GM19397 (cell line): ENCODE data around the gene NCKAP5.

Experiments
- ATAC-seq: cut with Tn5 transposase; IDR thresholded peaks from one replicate; pipeline ENCODE4 v1.9.1; 2021; ENCODE audit warnings: mild to moderate bottlenecking, moderate library complexity; ENCODE audit not compliant: unreplicated experiment

Gene NCKAP5

DNA sequence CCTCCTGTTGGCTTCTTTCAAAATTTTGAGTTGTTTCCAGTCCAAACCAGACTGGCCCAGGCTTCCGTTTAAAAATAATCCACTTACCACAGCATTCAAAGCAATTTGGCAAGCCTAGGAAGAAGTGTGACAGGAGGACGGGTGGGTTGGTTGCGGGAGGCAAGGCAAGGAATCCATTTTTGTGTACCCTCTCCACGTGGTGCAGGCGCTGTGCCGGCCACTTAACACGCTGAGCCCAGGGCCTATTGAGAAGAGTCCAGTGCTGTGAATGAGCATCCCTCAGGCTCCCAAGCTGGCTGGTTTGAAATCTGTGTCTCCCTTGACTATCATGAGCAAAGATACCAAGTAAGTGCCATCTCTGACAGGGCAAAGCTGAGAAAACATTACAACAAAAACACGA lies 160.9 kb downstream of the NCKAP5 start:
- ATAC-seq, result no peak

DNA sequence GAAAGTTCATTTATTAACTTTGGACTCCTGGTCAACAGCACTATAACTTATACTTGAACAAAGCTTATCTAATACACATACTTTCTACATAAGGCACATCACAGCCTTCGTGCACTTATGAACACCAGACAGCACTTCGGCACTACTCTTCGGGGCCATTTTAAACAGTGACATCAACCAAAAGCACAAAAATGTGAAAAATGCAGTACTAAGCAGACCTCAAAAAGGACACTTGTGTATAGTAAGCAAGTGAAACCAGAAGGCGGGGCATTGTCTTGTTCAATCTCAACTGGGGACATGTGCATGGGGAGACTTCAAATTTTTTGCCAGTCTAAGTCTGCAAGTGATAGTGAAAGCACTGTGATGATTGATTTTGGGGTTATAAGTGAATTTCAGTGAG lies 163.0 kb downstream of the NCKAP5 start:
- ATAC-seq, result no peak

DNA sequence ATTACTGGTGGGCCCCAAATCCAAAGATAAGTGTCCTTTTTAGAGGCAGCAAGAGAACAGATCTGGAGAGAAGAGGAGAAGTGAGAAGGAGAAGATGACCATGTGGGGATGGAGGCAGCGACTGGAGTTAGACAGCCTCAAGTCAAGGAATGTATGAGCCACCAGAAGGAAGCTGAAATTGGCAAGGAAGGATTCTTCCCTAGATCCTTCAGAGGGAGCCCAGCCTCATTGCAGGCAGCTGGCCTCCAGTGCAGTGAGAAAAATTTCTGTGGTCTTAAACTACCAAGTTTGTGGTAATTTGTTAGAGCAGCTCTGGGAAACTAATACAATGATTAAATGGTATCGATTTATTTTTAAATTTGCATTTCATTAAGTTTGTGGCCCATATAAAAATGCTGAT lies 167.9 kb downstream of the NCKAP5 start:
- no peak for ATAC-seq

DNA sequence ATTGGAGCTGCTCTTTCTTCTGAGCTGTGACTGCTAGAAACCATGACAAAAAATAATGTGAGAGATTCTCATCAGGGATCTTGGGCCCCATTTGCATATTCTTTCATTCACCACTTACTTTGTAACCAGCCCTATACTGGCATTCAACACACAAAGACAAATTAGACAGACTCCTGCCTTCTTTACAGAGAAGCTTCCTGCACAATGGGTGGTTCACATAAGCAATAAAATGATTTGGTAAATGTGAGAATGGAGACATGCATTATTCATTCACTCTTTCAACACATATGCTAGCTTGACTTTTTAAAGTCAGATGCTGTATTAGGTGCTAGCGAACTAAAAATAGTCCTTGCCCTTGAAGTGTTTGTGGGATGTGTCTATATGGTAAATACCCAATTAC lies 174.4 kb downstream of the NCKAP5 start:
- ATAC-seq, result no peak

DNA sequence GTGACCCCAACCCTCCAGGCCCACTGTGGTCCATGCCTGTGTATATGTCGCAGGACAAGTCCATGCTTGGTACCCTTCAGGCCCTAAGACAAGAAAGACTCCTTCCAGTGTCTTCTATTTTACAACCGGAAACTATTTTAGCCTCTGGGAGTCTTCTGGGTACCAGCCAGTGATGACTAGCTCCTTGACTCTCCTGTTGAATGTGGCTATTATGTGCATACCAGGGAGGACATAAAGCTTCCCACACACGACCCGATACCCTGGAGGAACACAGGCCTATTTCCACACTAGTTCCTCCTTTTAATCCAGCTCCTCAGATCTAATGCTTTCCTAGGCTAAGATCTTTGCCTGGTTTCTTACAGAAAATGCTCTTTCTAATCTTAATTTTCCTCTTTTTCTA lies 178.1 kb downstream of the NCKAP5 start:
- ATAC-seq, result no peak

DNA sequence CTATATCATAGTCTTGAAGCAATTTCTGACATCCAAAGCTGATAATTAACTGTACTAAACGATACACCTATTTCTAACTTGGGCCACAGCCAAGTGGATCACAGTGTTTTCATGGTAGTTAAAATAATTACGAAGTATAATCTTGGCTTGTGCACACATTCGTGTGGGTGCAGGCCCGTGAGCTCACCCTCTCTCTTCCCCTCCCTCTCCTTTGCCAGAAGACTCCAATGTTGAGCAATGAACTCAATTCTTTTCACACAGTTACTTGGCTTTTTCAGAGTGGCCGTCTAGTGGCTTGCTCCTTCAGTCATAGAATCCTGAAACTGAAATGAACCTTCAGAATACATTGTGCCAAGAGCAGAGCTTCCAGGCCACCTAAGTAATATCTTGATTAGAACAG lies 178.7 kb downstream of the NCKAP5 start:
- ATAC-seq, result no peak

DNA sequence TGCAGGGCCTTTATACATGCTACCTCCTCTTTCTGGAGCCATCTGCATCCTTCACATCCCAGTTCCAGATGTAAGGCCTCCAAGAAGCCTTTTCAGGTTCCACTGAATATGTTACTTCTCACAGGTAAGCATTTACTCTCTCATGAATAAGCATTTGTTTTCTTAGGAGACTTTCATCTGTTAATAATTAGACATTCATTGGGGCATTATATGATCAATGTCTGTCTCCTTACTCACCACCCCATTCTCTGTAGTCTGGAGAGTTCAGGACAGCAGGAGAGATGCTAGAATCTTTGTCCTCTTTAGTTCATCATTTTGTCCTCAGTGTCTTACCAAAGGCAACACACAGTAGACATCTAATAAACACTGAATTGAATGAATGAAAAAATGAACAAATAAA lies 185.7 kb downstream of the NCKAP5 start:
- ATAC-seq, result no peak

DNA sequence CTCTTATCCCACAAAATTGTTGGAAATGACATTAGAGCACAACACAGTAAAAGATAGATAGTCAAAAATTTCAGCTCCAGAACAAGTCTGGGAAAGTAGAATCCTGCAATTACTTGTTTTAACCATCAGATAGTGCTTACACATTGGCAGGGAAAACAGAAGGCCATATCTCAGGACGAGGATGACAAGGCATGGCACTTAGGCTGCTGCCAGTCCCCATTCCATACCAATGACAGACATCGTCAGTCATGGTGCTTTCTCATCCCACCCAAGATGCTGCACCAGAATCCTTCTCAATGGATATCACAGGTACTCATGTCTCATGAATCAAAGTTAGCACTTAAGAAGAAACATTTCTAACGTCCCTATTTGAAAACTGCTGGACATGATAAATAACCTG lies 187.3 kb downstream of the NCKAP5 start:
- ATAC-seq, result no peak

DNA sequence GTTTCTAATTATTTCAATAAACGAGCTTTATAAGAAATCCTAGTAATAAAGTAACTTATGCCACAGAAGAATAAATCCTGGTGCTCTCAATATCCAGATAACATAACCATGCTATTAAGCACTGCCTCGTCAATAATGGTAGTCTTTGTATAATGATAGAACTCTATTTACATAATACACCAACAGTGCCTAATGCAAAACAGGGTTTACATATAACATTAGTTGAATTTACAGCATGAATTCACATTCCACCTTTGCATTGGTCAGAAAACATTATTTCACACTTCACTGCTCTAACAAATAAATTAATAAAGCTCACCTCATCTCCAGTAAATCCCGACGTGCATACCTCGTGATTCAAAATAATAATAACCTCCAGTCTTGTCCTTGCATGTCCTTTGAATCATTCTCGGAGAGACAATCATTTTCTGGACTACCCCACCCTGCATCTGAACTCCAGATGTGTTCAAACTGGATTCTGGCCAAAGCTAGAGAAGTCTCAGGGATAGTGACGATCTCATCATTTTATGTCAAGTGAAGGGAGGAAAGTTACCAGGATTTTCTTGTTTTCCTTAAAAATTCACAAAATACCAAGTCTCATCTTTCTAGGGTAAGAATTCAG lies 189.2 kb downstream of the NCKAP5 start:
- no peak for ATAC-seq

DNA sequence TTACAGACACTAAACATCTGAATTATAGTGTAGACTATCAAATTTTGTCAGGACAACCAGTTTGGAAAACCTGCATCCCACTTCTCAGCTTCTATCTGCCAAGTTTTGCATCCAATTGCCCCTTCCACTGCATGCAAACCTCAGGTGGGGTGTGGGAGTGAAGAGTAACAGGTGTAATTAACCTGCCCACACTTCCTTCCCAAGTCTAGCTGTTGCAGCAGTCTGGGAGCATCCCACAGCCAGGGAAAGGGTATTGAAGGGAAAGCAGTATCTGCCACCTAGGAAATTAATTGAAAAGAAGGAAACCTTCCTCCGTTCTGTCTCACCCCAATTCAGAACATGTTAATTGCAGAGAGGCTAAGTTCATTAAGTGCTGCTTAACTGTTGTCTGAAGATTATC lies 189.9 kb downstream of the NCKAP5 start:
- ATAC-seq, result no peak

DNA sequence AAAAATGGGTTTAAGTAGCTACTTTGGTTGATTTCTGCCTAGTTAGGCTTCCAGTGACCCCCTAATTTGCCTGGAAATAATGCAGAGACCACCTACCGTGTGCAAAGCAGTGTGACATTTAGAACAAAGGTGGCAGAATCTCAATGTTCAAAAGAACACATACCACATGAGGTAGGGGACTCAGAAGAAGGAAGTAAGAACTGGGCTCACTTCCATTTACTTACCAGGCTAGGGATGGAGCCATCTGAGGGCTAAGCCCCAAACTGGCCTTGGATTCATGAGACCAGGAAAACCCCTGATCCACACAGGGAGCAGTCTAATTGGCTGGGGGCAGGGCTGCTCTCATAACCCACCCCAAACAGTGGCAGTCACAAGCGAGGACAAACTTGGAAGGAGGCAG lies 190.7 kb downstream of the NCKAP5 start:
- ATAC-seq, result no peak

DNA sequence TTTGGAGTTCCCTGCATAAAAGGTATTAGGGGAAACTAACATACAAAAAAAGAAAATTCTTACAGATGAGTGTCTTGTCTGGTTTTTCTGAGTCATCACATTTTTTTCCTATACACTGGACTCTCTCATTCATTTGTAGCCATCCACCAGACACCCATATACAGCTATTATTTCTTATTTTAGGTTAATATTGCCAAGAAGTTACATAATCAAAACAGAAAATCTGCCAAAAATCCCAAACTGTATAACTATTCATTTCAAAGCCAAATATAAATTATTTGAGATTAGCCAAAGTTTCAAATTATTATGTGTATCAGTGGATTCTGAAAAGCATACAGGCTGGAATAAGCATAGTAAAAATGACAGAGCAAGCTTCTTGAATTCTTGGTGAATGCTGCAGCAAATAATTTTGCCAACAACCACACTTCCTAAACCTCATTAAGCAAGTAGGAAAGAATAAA lies 191.2 kb downstream of the NCKAP5 start:
- ATAC-seq, result no peak

DNA sequence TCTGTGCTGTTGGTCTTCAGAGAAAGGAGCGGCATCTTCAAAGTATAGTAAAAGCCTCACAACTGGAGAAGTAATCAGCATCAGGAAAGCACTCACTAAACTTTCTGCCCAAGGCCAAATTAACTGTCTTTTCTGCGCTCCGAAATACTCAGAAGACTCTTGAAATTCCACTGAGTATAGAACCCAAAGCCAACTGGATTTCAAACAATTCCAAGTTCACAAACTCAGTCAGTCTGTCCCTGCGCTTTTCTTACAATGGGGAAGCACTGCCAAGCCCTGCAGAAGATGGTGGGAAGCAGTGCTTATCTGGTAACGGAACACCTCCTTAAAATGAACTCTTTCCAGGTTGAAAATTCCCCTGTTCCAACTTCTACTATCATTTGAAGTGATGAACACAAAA lies 193.5 kb downstream of the NCKAP5 start:
- ATAC-seq, result no peak

DNA sequence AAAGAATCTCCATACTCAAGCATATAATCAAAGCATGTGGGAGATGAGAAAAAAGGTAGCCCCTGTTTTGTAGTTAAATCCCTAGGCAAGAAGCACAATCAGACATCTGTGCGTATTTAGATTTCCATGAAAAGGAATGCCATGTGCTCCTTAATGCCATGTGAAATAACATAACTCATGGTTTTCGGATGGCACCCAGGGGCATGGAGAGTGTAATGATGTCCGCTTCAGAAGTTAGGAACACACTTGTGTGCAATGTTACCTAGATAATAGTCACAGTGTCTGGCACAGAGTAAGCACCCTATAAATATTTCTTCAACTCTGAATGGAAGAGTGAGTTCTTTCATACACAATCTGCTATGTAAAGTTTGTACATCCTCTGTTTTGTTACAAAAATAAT lies 197.0 kb downstream of the NCKAP5 start:
- no peak for ATAC-seq

DNA sequence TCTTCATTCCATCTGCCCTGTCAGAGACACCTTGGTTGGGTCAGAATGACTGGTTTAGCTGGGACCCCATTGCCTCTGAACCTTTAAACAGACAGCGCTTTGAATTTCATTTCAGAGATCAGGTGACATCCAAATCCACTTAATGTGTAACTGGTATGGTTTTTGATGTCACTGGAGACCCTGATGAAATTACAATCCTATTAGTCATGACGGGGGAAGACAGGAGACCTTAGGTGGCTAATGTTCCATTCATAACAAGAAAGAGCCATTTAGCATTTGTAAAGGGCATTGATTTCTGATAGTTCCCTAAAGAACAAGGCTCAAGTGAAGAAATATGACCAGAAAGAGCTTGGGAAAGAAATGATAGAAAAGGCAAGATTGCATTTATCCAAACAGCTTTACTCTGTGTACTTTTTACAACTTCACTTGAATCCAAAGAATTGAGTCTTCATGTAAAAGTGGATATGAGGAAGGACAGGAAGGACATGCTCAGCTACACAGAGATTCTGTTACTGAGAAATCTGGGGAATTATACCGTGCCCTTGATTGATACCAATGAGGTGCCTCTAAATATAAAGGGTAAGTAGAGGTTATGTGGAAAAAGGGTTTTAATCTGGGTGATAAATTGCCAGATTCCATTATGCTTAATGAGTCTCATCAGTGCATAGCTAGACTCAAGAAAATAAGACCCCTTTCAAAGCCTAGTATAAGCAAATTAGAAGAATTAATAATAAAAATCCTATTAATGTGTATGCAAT lies 198.2 kb downstream of the NCKAP5 start:
- ATAC-seq, result no peak

DNA sequence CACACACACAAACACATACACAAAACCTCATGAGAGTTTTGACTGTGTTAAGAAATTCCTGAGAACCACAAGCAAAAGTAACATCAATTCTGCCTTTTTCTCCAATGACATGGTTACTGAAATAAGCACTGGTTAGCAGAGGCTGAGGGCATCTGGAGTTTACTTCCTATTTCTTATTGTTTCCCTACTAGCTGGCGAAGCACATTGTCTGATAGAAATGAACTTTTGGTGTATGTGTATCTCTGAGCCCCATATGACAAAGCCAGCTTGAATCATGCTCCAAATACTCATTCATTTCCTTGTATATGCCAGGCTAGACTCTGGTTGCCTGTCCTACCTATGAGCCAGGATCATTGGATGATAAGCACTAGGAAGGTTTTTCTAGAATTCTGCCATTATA lies 203.1 kb downstream of the NCKAP5 start:
- no peak for ATAC-seq

DNA sequence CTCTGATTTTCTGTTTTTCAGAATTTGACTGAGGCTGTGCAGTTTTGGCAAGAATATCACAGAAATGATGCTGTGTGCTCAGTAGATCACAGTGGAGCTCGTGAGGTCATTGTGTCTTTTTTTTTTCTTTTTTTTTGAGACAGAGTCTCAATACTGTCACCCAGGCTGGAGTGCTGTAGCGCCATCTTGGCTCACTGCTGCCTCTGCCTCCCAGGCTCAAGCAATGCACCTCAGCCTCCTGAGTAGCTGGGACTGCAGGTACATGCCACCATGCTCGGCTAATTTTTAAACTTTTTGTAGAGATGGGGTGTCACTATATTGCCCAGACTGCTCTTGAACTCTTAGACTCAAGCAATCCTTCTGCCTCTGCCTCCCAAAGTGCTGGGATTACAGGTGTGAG lies 203.6 kb downstream of the NCKAP5 start:
- no peak for ATAC-seq

DNA sequence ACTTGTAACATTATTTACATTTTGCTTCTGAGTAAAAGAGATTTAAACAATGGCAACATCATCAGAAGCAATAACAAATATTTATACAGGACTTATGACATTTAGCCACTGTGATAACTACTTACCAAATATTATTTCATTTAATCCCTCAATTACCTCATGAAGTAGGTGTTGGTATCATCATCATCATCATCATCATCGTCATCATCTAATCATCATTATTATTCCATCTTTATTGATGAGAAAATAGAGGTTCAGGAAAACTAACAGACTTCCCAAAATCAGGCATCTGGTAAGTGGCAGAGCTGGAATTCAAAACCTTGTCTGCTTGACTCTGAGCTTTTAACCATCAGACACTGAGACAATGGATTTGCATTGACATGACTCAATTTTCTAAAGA lies 204.4 kb downstream of the NCKAP5 start:
- ATAC-seq, result no peak

DNA sequence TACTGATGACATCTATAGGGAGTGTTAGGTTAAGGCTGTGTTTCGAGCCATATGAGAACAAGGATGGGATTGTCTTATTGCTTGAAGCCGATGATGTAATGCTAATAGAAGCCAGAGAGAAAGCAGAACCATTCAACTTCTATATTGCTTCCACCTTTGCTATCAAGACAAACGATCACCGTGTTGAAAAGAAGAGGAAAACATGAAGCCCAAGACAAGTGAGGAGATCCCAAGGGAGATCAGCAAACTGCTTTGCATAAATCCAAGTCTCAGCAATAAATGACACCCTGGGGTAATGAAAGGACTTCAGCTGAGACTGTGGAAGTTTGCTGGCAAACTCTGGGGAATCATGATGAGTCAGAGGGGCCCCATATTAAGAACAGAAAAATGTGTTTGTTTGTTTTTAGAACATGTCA lies 206.2 kb downstream of the NCKAP5 start:
- no peak for ATAC-seq

DNA sequence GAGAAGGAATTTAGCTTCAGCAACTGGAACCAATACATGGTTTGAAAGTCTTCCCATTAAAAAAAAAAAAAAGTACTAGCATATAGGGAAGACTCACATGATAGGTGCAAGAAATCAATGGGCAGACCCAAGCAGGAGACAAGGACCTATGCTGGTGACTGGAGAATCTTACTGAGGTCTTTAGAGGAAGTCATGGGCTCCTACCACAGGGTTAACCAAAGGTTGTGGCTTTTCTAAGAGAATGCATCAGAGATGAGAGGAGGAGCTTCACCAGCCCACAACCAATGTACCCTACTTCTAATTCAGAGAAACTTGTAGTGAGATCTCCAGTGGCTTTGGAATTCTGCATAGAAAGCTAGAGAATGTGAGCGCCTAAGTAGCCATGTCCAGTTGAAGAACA lies 207.4 kb downstream of the NCKAP5 start:
- peak; percentile 79 for ATAC-seq

DNA sequence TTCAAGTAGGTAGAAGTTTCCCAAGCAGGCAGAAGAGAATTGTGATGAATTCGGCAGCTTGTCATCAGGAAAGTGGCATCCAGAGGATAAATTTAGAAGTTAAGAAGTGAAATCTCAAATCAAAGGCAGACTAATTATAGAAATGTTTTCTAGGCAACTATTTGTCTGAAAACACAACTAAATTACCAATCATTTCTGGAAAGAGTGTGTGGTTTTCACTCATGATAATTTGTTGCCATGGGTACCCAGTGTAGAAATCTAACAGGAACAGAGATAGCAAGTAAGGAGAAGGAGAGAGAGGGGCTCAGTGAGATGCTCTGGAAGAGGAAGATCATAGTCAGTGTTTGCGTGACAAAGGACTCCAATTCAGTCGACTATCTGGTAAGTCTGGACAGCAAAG lies 208.1 kb downstream of the NCKAP5 start:
- peak; percentile 41 for ATAC-seq

DNA sequence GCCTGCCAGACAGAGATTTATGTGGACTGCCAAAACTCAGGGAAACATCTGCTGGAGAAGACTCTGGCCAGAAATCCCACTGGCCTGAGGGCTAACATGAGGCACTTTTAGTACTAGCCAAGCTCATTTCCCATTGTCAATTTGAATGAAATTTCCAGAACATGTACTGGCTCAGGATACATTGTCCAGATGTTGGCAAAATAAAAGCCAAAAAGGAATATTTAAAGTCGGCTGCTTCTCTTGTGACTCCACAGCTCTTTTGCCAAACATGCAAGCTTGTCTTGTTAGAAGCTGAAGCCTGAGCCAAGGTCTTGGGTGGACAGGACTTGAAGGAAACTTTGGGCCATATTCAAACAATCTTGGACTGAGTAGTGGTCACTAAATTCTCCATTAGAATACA lies 215.5 kb downstream of the NCKAP5 start:
- no peak for ATAC-seq

DNA sequence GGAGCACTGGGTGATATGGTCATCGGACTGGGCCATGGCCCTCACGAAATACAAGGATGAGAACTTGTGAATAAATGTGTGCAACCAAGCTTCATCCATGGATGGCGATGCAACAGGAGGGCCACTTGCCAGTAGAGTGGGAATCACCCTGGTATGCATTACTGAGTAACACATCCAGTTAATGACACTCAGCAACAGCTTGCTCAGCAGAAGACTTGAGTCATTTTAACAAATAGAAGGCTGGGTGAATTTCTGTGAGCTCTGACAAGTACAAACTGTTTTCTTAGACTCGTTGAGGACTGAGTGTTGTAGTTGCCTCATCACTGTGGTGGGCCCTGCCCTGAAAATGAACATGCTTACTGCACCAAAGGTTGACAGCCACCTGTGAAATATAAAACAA lies 221.6 kb downstream of the NCKAP5 start:
- no peak for ATAC-seq
